Measurements from ENCODE around the gene BZW2.

DNA sequence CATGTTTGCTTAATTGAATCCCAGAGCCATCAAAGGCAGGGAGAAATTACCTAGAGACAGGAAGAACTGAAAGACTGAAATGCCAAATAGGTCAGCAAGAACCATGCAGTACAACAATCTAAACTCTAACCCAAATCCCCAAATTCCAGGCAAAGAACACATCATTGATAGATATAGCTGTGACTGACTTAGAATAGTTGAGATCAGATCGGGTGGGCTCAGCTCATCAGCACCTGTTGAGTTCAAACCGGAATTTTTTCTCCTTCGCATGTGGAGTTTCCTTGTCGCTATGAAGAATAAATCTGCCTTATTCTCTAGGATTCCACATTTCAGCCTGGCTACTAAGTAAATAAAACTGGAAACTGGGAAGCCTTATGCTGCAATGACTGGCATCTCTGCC lies 1.8 kb upstream of the BZW2 start:
- no peak for TF ChIP-seq EZH2 (IDR thresholded peaks at IDR 0.05)
- TF ChIP-seq, protein P1, sequence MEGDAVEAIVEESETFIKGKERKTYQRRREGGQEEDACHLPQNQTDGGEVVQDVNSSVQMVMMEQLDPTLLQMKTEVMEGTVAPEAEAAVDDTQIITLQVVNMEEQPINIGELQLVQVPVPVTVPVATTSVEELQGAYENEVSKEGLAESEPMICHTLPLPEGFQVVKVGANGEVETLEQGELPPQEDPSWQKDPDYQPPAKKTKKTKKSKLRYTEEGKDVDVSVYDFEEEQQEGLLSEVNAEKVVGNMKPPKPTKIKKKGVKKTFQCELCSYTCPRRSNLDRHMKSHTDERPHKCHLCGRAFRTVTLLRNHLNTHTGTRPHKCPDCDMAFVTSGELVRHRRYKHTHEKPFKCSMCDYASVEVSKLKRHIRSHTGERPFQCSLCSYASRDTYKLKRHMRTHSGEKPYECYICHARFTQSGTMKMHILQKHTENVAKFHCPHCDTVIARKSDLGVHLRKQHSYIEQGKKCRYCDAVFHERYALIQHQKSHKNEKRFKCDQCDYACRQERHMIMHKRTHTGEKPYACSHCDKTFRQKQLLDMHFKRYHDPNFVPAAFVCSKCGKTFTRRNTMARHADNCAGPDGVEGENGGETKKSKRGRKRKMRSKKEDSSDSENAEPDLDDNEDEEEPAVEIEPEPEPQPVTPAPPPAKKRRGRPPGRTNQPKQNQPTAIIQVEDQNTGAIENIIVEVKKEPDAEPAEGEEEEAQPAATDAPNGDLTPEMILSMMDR (IDR thresholded peaks at IDR 0.05) = no peak
